A673 (cell line): ENCODE results near the gene UQCRFS1.

Experiments
- EZH2 ChIP-seq: fragments of 200-600 bp; sonication (generic); IDR thresholded peaks from 2 replicates; pipeline ENCODE4 v1.6.1; 2017; ENCODE audit warnings: borderline replicate concordance, low read depth, mild to moderate bottlenecking, mixed read lengths, antibody characterized with exemption, low read length; ENCODE audit not compliant: poor library complexity, severe bottlenecking
- TF ChIP-seq, protein P1 (sequence below): fragments of 300-800, 200-600 bp; sonication (generic); conservative IDR thresholded peaks from 2 replicates; pipeline ENCODE4 v1.5.1; 2017; ENCODE audit warnings: low read depth, mild to moderate bottlenecking, antibody characterized with exemption, low read length, moderate library complexity, mixed read lengths

DNA sequence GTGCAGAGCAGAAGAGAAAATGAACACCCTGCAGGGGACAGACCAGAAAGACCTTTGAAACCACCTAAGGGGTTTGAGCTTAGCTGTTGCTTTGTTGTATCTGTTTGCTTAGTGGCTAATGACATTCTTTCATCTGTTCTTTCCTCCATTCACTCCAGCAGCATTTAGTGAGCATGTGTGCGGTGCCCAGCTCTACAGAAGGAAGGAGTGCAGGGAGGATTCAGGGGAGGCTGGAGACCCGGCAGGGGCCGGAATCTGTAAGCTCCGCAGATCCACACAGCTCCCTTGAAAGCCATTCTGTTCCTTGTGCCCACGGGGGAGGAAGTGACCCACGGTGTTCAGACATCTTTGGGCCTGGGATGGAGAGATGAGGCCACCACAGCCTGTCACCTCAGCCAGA lies 27.5 kb downstream of the UQCRFS1 start:
- TF ChIP-seq, protein P1, sequence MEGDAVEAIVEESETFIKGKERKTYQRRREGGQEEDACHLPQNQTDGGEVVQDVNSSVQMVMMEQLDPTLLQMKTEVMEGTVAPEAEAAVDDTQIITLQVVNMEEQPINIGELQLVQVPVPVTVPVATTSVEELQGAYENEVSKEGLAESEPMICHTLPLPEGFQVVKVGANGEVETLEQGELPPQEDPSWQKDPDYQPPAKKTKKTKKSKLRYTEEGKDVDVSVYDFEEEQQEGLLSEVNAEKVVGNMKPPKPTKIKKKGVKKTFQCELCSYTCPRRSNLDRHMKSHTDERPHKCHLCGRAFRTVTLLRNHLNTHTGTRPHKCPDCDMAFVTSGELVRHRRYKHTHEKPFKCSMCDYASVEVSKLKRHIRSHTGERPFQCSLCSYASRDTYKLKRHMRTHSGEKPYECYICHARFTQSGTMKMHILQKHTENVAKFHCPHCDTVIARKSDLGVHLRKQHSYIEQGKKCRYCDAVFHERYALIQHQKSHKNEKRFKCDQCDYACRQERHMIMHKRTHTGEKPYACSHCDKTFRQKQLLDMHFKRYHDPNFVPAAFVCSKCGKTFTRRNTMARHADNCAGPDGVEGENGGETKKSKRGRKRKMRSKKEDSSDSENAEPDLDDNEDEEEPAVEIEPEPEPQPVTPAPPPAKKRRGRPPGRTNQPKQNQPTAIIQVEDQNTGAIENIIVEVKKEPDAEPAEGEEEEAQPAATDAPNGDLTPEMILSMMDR: no peak
- TF ChIP-seq EZH2: no peak
